ENCODE data around the gene ADD2.

The ADD2 gene

GRCh38 chr2:70777450-70777849 is 9.4 kb upstream of the ADD2 start:
- Histone ChIP-seq H3K4ac (ENCODE audit: low read depth in 1 of 2, low read length in 2 of 2) (no peak overlapping the region), H3K4me1 (ENCODE audit: control insufficient read depth, insufficient read depth, low read depth, low read length) (no peaks in the 10 kb centered on the region), H3K27ac (ENCODE audit: low read length, poor library complexity, severe bottlenecking) (no peak overlapping the region), H3K23ac (ENCODE audit: low read length in 2 of 2) (no peak overlapping the region), H4K91ac (ENCODE audit: low read length) (no peak overlapping the region), H4K8ac (ENCODE audit: low read length) (no peak overlapping the region), H3K27me3 (ENCODE audit: control insufficient read depth in 1 of 2, insufficient read depth in 1 of 2, low read length in 2 of 2) (peaks cover 29 to 35% of the 10 kb centered on the region in 2 experiments), H3K36me3 (ENCODE audit: control insufficient read depth in 1 of 2, insufficient read depth in 2 of 2, low read depth in 1 of 2, low read length in 2 of 2) (no peaks in the 10 kb centered on the region), H2BK120ac (ENCODE audit: low read depth, low read length) (no peak overlapping the region), H3K4me2 (ENCODE audit: low read length, poor library complexity, severe bottlenecking) (no peak overlapping the region), H3K79me1 (replicated peaks; ENCODE audit: low read length, poor library complexity, severe bottlenecking) (no peaks in the 10 kb centered on the region), H3K18ac (ENCODE audit: low read depth in 1 of 2, low read length in 2 of 2) (no peak overlapping the region), H3K9ac (ENCODE audit: low read length) (no peak overlapping the region), H2AFZ (ENCODE audit: low read depth, low read length) (no peak overlapping the region), H2BK12ac (ENCODE audit: low read length in 2 of 2) (no peak overlapping the region), H2AK5ac (ENCODE audit: low read length, severe bottlenecking) (no peak overlapping the region), H3K4me3 (ENCODE audit: insufficient read depth in 1 of 2, low read depth in 1 of 2, low read length in 2 of 2) (no peak overlapping the region), H2BK15ac (ENCODE audit: low read depth, poor library complexity, severe bottlenecking) (no peak overlapping the region), H3K9me3 (ENCODE audit: control insufficient read depth, low read length) (peaks cover 4% of the 10 kb centered on the region), H2BK5ac (ENCODE audit: low read depth, low read length, poor library complexity, severe bottlenecking) (no peak overlapping the region), H3K14ac (ENCODE audit: low read length in 2 of 2) (no peak overlapping the region)
- 91% methylated on average over 2 of the region's 2 CpGs for WGBS
- no peak for DNase-seq

DNA sequence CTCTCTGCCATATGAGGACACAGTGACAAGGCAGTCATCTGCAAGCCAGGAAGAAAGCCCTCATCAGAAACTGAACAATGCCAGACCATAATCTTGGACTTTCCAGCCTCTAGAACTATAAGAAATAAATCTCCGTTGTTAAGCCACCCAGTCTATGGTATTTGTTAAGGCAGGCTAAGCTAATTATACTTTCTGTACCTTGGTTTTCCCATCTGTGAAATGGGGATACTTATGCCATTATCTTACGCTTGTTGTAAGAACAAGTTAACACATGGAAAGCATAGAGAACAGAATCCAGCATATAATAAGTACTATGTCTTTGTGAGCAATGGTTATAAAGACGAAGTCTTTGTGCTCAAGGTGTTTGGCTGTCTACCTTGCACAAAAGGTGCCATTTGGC is 8.3 kb upstream of the ADD2 start:
- Histone ChIP-seq H2BK120ac (ENCODE audit: low read depth, low read length) (no peak overlapping the region), H3K79me1 (replicated peaks; ENCODE audit: low read length, poor library complexity, severe bottlenecking) (no peaks in the 10 kb centered on the region), H3K4me1 (ENCODE audit: control insufficient read depth, insufficient read depth, low read depth, low read length) (no peaks in the 10 kb centered on the region), H2BK12ac (ENCODE audit: low read length in 2 of 2) (no peak overlapping the region), H3K36me3 (ENCODE audit: control insufficient read depth in 1 of 2, insufficient read depth in 2 of 2, low read depth in 1 of 2, low read length in 2 of 2) (no peaks in the 10 kb centered on the region), H2BK15ac (ENCODE audit: low read depth, poor library complexity, severe bottlenecking) (no peak overlapping the region), H3K4me2 (ENCODE audit: low read length, poor library complexity, severe bottlenecking) (no peak overlapping the region), H3K27me3 (ENCODE audit: control insufficient read depth in 1 of 2, insufficient read depth in 1 of 2, low read length in 2 of 2) (peaks cover 41 to 46% of the 10 kb centered on the region in 2 experiments), H3K18ac (ENCODE audit: low read depth in 1 of 2, low read length in 2 of 2) (no peak overlapping the region), H3K4ac (ENCODE audit: low read depth in 1 of 2, low read length in 2 of 2) (no peak overlapping the region), H3K14ac (ENCODE audit: low read length in 2 of 2) (no peak overlapping the region), H3K9ac (ENCODE audit: low read length) (no peak overlapping the region), H3K23ac (ENCODE audit: low read length in 2 of 2) (no peak overlapping the region), H2BK5ac (ENCODE audit: low read depth, low read length, poor library complexity, severe bottlenecking) (no peak overlapping the region), H4K91ac (ENCODE audit: low read length) (no peak overlapping the region), H3K27ac (ENCODE audit: low read length, poor library complexity, severe bottlenecking) (no peak overlapping the region), H3K9me3 (ENCODE audit: control insufficient read depth, low read length) (peaks cover 4% of the 10 kb centered on the region), H2AK5ac (ENCODE audit: low read length, severe bottlenecking) (no peak overlapping the region), H4K8ac (ENCODE audit: low read length) (no peak overlapping the region), H2AFZ (ENCODE audit: low read depth, low read length) (no peak overlapping the region), H3K4me3 (ENCODE audit: insufficient read depth in 1 of 2, low read depth in 1 of 2, low read length in 2 of 2) (no peak overlapping the region)
- WGBS = 0% methylated on average over 1 of the region's 3 CpGs
- DNase-seq = no peak

- Histone ChIP-seq H4K91ac (ENCODE audit: low read length) (no peak overlapping the region), H3K23ac (ENCODE audit: low read length in 2 of 2) (no peak overlapping the region), H3K4me3 (ENCODE audit: insufficient read depth in 1 of 2, low read depth in 1 of 2, low read length in 2 of 2) (no peak overlapping the region), H3K36me3 (ENCODE audit: control insufficient read depth in 1 of 2, insufficient read depth in 2 of 2, low read depth in 1 of 2, low read length in 2 of 2) (no peaks in the 10 kb centered on the region), H2BK15ac (ENCODE audit: low read depth, poor library complexity, severe bottlenecking) (no peak overlapping the region), H3K4ac (ENCODE audit: low read depth in 1 of 2, low read length in 2 of 2) (no peak overlapping the region), H3K14ac (ENCODE audit: low read length in 2 of 2) (no peak overlapping the region), H3K9me3 (ENCODE audit: control insufficient read depth, low read length) (peaks cover 4% of the 10 kb centered on the region), H3K4me2 (ENCODE audit: low read length, poor library complexity, severe bottlenecking) (no peak overlapping the region), H3K18ac (ENCODE audit: low read depth in 1 of 2, low read length in 2 of 2) (no peak overlapping the region), H2AFZ (ENCODE audit: low read depth, low read length) (no peak overlapping the region), H3K4me1 (ENCODE audit: control insufficient read depth, insufficient read depth, low read depth, low read length) (no peaks in the 10 kb centered on the region), H3K79me1 (replicated peaks; ENCODE audit: low read length, poor library complexity, severe bottlenecking) (no peaks in the 10 kb centered on the region), H3K27ac (ENCODE audit: low read length, poor library complexity, severe bottlenecking) (no peak overlapping the region), H2AK5ac (ENCODE audit: low read length, severe bottlenecking) (no peak overlapping the region), H2BK5ac (ENCODE audit: low read depth, low read length, poor library complexity, severe bottlenecking) (no peak overlapping the region), H3K27me3 (ENCODE audit: control insufficient read depth in 1 of 2, insufficient read depth in 1 of 2, low read length in 2 of 2) (peaks cover 41 to 52% of the 10 kb centered on the region in 2 experiments), H4K8ac (ENCODE audit: low read length) (no peak overlapping the region), H2BK120ac (ENCODE audit: low read depth, low read length) (no peak overlapping the region), H3K9ac (ENCODE audit: low read length) (no peak overlapping the region), H2BK12ac (ENCODE audit: low read length in 2 of 2) (no peak overlapping the region)
- DNase-seq = no peak
- 40% methylated on average over 2 of the region's 2 CpGs for WGBS
These were observed 7.1 kb upstream of the ADD2 start for GRCh38 chr2:70775141-70775540.

DNA sequence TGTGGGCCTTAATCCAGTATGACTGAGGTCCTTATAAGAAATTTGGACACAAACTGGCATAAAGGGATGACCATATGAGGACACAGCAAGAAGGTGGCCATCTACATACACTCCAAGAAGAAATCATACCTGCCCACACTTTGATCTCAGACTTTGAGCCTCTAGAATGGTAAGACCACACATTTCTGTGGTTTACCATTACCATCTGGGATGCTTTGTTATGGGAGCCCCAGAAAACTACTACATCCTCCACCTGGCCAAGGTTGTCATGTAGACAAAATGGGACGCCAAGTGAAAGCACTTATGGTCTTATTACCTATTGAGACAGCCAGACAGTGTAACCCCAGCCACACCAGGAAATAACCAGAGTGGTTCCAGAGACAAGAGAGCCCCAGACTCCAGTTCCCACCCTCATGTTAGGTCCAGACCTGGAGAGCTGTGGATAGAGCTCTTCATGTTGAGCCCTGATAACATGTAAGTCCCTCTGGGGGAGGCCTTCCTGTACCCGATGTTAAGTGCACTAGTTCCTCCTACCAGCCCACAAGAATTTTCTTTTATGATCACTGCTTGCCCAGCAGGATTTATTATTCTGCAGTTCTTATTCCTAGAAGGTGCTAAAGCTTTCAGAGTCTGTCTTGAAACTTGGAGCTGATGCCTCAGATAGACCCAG is 4.6 kb upstream of the ADD2 start:
- H3K4me1 ChIP-seq (ENCODE audit: control insufficient read depth, insufficient read depth, low read depth, low read length) = peaks cover 7% of the 10 kb centered on the region
- no peaks in the 10 kb centered on the region for H3K36me3 ChIP-seq (ENCODE audit: control insufficient read depth in 1 of 2, insufficient read depth in 2 of 2, low read depth in 1 of 2, low read length in 2 of 2)
- H3K4ac ChIP-seq (ENCODE audit: low read depth in 1 of 2, low read length in 2 of 2) = no peak overlapping the region
- H3K4me3 ChIP-seq (ENCODE audit: insufficient read depth in 1 of 2, low read depth in 1 of 2, low read length in 2 of 2) = no peak overlapping the region
- H2BK5ac ChIP-seq (ENCODE audit: low read depth, low read length, poor library complexity, severe bottlenecking) = no peak overlapping the region
- no peak overlapping the region for H3K27ac ChIP-seq (ENCODE audit: low read length, poor library complexity, severe bottlenecking)
- WGBS = 78% methylated on average over 2 of the region's 2 CpGs
- H3K79me1 ChIP-seq (replicated peaks; ENCODE audit: low read length, poor library complexity, severe bottlenecking) = no peaks in the 10 kb centered on the region
- H3K4me2 ChIP-seq (ENCODE audit: low read length, poor library complexity, severe bottlenecking) = no peak overlapping the region
- peaks cover 4% of the 10 kb centered on the region for H3K9me3 ChIP-seq (ENCODE audit: control insufficient read depth, low read length)
- no peak overlapping the region for H2BK15ac ChIP-seq (ENCODE audit: low read depth, poor library complexity, severe bottlenecking)
- H3K14ac ChIP-seq (ENCODE audit: low read length in 2 of 2) = no peak overlapping the region
- no peak overlapping the region for H4K8ac ChIP-seq (ENCODE audit: low read length)
- H2BK12ac ChIP-seq (ENCODE audit: low read length in 2 of 2) = no peak overlapping the region
- no peak for DNase-seq
- no peak overlapping the region for H3K23ac ChIP-seq (ENCODE audit: low read length in 2 of 2)
- H3K27me3 ChIP-seq (ENCODE audit: control insufficient read depth in 1 of 2, insufficient read depth in 1 of 2, low read length in 2 of 2) = peaks cover 57 to 74% of the 10 kb centered on the region in 2 experiments
- no peak overlapping the region for H2BK120ac ChIP-seq (ENCODE audit: low read depth, low read length)
- H3K9ac ChIP-seq (ENCODE audit: low read length) = no peak overlapping the region
- H2AFZ ChIP-seq (ENCODE audit: low read depth, low read length) = no peak overlapping the region
- H2AK5ac ChIP-seq (ENCODE audit: low read length, severe bottlenecking) = no peak overlapping the region
- H3K18ac ChIP-seq (ENCODE audit: low read depth in 1 of 2, low read length in 2 of 2) = no peak overlapping the region
- no peak overlapping the region for H4K91ac ChIP-seq (ENCODE audit: low read length)

All from mesenchymal stem cell (in vitro differentiated cells and primary cell).